HUES6 (cell line): Measurements from ENCODE around the gene RTL9.

Experiments used
- H3K27ac ChIP-seq: 2 replicates; pipeline ENCODE4 v1.7.0; 2013; ENCODE audit warnings: low read depth, mild to moderate bottlenecking, low read length, inconsistent platforms
- H3K27me3 ChIP-seq: 2 replicates; pipeline ENCODE4 v1.6.1; 2013; ENCODE audit warnings: low read length; ENCODE audit not compliant: control insufficient read depth, insufficient read depth
- H3K36me3 ChIP-seq: 2 replicates; pipeline ENCODE4 v1.6.1; 2013; ENCODE audit warnings: low read length; ENCODE audit not compliant: control insufficient read depth, insufficient read depth
- H3K4me1 ChIP-seq: 2 replicates; pipeline ENCODE4 v1.6.1; 2013; ENCODE audit warnings: low read length; ENCODE audit not compliant: control insufficient read depth, insufficient read depth
- H3K4me3 ChIP-seq: 2 replicates; pipeline ENCODE4 v1.5.1; 2013; ENCODE audit warnings: low read depth, low read length
- H3K9ac ChIP-seq: one replicate; pipeline ENCODE4 v1.6.1; 2013; ENCODE audit warnings: mild to moderate bottlenecking, low read length
- H3K9me3 ChIP-seq: 2 replicates; pipeline ENCODE4 v1.6.1; 2013; ENCODE audit warnings: low read depth, low read length; ENCODE audit not compliant: control insufficient read depth, insufficient read depth

RTL9 gene

DNA sequence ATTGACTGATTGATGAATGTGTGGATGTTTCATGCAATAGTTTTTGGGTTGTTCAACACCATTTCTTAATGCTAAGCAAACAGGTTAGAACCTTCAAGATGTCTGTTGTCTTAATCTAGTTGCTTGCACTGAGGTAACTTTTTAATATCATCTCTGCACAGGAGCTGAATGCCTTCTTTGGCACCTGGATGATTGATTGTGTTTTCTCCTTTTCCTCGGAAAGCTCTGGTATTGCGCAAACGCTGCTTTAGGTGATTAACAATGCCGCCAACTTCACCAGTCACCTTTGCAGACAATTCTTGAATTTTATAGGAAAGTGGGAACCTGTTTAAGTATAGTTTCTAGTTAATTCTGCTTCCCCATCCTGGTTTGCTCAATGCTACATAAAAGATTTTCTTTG lies 48.2 kb downstream of the RTL9 start:
- no peak overlapping the region for H3K4me3 ChIP-seq

DNA sequence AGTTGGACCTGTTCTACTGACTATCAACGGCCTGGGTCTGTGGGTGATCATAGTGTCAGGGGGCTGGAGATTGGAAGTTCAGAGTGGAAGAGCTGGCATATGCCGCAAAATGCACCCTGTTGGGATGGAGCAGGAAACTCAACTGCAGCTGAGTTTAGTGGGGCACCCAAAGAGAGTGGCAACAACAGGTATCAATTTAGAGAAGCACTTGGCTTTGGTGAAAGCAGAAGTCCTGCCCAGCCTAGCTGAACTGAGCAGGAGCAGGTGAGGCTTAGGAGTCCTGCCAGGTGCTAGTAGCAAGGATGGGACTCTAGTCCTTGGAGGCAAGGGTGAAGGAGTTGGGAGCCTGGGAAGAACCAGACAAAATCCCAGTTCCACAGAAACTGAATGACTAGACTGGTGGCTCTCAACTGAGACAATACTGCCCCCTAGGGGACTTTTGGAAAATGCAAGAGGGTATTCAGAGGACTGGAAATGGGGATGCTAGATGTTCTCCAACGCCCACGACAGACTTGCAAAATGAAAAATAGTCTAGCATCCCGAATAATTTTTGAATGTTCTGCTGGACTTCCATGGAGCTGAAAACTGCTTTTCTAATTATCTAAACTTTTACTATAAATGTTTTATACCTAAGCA lies 49.4 kb downstream of the RTL9 start:
- no peak overlapping the region for H3K27ac ChIP-seq
- H3K27me3 ChIP-seq, result peaks cover 8% of the 10 kb centered on the region; the same call in 1 of the 2 replicates
- H3K36me3 ChIP-seq, result no peaks in the 10 kb centered on the region
- H3K4me3 ChIP-seq, result no peak overlapping the region
- no peak overlapping the region for H3K9ac ChIP-seq
- H3K9me3 ChIP-seq, result no peaks in the 10 kb centered on the region
- peaks cover 35% of the 10 kb centered on the region for H3K4me1 ChIP-seq

More for the DNA sequence above, 48.2 kb downstream of the RTL9 start:
- no peak overlapping the region for H3K9ac ChIP-seq
- H3K36me3 ChIP-seq, result no peaks in the 10 kb centered on the region
- peaks cover 8% of the 10 kb centered on the region; the same call in 1 of the 2 replicates for H3K27me3 ChIP-seq
- no peaks in the 10 kb centered on the region for H3K9me3 ChIP-seq
- H3K4me1 ChIP-seq, result peaks cover 40% of the 10 kb centered on the region
- H3K27ac ChIP-seq, result no peak overlapping the region
